Measurements from ENCODE around the gene DGAT2L6. TPM values are rescaled to one million over a fixed set of nuclear protein-coding genes. Genes with fewer than 3 reads are reported as not detected.

Gene DGAT2L6
- total and polyA plus RNA-seq, 10 of the 15 experiments (the other 5 are each of a cell fraction or from before 2014, with no cell fraction given) = 0.08 to 0.58 (median 0.31) TPM; not detected in 3

- TF ChIP-seq, protein P1, sequence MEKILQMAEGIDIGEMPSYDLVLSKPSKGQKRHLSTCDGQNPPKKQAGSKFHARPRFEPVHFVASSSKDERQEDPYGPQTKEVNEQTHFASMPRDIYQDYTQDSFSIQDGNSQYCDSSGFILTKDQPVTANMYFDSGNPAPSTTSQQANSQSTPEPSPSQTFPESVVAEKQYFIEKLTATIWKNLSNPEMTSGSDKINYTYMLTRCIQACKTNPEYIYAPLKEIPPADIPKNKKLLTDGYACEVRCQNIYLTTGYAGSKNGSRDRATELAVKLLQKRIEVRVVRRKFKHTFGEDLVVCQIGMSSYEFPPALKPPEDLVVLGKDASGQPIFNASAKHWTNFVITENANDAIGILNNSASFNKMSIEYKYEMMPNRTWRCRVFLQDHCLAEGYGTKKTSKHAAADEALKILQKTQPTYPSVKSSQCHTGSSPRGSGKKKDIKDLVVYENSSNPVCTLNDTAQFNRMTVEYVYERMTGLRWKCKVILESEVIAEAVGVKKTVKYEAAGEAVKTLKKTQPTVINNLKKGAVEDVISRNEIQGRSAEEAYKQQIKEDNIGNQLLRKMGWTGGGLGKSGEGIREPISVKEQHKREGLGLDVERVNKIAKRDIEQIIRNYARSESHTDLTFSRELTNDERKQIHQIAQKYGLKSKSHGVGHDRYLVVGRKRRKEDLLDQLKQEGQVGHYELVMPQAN (conservative IDR thresholded peaks at IDR 0.05) = peak; percentile 91
- TF ChIP-seq CHD2 (IDR thresholded peaks at IDR 0.05; ENCODE audit: borderline replicate concordance, low read depth, low read length) (0 out of 2 replicates have a peak, but pooled peaks have one; percentile 15), EP300 (IDR thresholded peaks at IDR 0.05; ENCODE audit: borderline replicate concordance in 1 of 2, control insufficient read depth in 1 of 2, low read depth in 2 of 2, low read length in 2 of 2) (no peak), MTA2 (IDR thresholded peaks at IDR 0.05; ENCODE audit: low read depth) (peak; percentile 45), MEF2A (IDR thresholded peaks at IDR 0.05; ENCODE audit: insufficient read depth, low read depth, low read length) (no peak), CHD4 (IDR thresholded peaks at IDR 0.05) (no peak), NFYB (IDR thresholded peaks at IDR 0.05; ENCODE audit: insufficient read depth, low read depth, low read length) (peak; percentile 43; the same call in 1 of the 2 replicates), TCF7 (IDR thresholded peaks at IDR 0.05; ENCODE audit: borderline replicate concordance) (0 out of 2 replicates have a peak, but pooled peaks have one; percentile 28), IKZF2 (IDR thresholded peaks at IDR 0.05) (peak in 1 of 2 experiments; percentile 53; a peak in 2 of 4 replicates), NBN (IDR thresholded peaks at IDR 0.05) (0 out of 2 replicates have a peak, but pooled peaks have one; percentile 26), ATF7 (IDR thresholded peaks at IDR 0.05; ENCODE audit: low read depth) (peak; percentile 68; the same call in 1 of the 2 replicates), GABPA (IDR thresholded peaks at IDR 0.05; ENCODE audit: low read depth) (peak; percentile 82), SMC3 (IDR thresholded peaks at IDR 0.05; ENCODE audit: borderline replicate concordance, low read length) (peak; percentile 5; the same call in 1 of the 2 replicates), WRNIP1 (IDR thresholded peaks at IDR 0.05; ENCODE audit: borderline replicate concordance, low read depth, low read length) (no peak), PML (IDR thresholded peaks at IDR 0.05; ENCODE audit: low read length) (0 out of 2 replicates have a peak, but pooled peaks have one; percentile 61), POLR2A (IDR thresholded peaks at IDR 0.05; ENCODE audit: low read depth, low read length) (peak; percentile 82), SMARCA5 (IDR thresholded peaks at IDR 0.05) (peak; percentile 55; the same call in 1 of the 2 replicates), NR2C1 (IDR thresholded peaks at IDR 0.05) (peak; percentile 95), NR2F1 (conservative IDR thresholded peaks at IDR 0.05) (0 out of 2 replicates have a peak, but pooled peaks have one; percentile 12), ETV6 (conservative IDR thresholded peaks at IDR 0.05 in 1 of 2, IDR thresholded peaks at IDR 0.05 in 1 of 2; ENCODE audit: borderline replicate concordance in 1 of 2, low read depth in 1 of 2) (peak in 1 of 2 experiments; percentile 36; a peak in 1 of 4 replicates), POLR2AphosphoS5 (IDR thresholded peaks at IDR 0.05; ENCODE audit: low read length) (peak; percentile 88)
- TF ChIP-seq, protein P2, sequence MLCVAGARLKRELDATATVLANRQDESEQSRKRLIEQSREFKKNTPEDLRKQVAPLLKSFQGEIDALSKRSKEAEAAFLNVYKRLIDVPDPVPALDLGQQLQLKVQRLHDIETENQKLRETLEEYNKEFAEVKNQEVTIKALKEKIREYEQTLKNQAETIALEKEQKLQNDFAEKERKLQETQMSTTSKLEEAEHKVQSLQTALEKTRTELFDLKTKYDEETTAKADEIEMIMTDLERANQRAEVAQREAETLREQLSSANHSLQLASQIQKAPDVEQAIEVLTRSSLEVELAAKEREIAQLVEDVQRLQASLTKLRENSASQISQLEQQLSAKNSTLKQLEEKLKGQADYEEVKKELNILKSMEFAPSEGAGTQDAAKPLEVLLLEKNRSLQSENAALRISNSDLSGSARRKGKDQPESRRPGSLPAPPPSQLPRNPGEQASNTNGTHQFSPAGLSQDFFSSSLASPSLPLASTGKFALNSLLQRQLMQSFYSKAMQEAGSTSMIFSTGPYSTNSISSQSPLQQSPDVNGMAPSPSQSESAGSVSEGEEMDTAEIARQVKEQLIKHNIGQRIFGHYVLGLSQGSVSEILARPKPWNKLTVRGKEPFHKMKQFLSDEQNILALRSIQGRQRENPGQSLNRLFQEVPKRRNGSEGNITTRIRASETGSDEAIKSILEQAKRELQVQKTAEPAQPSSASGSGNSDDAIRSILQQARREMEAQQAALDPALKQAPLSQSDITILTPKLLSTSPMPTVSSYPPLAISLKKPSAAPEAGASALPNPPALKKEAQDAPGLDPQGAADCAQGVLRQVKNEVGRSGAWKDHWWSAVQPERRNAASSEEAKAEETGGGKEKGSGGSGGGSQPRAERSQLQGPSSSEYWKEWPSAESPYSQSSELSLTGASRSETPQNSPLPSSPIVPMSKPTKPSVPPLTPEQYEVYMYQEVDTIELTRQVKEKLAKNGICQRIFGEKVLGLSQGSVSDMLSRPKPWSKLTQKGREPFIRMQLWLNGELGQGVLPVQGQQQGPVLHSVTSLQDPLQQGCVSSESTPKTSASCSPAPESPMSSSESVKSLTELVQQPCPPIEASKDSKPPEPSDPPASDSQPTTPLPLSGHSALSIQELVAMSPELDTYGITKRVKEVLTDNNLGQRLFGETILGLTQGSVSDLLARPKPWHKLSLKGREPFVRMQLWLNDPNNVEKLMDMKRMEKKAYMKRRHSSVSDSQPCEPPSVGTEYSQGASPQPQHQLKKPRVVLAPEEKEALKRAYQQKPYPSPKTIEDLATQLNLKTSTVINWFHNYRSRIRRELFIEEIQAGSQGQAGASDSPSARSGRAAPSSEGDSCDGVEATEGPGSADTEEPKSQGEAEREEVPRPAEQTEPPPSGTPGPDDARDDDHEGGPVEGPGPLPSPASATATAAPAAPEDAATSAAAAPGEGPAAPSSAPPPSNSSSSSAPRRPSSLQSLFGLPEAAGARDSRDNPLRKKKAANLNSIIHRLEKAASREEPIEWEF (IDR thresholded peaks at IDR 0.05; ENCODE audit: insufficient replicate concordance, low read depth, low read length) = no peak
Observed at GRCh38 chrX:70133303-70134115, 43.8 kb upstream of the DGAT2L6 start, which contains the start of gene IGBP1 (continued).

All from GM12878 (cell line).